NCI-H128 (cell line): Measurements from ENCODE around the gene TMX2.
A peak's percentile ranks its signal among the peaks of the same experiment; 100 is the strongest.
"Not testable (repeated sequence)": the region's sequence is repeated elsewhere in the genome, so short reads cannot be mapped to it uniquely, and the experiment has no call there.

Source experiments
- DNase-seq: peaks from one replicate; lab custom pipeline; 2025; ENCODE audit not compliant: unreplicated experiment; lab: John Stamatoyannopoulos, UW

Gene TMX2, protein sequence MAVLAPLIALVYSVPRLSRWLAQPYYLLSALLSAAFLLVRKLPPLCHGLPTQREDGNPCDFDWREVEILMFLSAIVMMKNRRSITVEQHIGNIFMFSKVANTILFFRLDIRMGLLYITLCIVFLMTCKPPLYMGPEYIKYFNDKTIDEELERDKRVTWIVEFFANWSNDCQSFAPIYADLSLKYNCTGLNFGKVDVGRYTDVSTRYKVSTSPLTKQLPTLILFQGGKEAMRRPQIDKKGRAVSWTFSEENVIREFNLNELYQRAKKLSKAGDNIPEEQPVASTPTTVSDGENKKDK

DNA sequence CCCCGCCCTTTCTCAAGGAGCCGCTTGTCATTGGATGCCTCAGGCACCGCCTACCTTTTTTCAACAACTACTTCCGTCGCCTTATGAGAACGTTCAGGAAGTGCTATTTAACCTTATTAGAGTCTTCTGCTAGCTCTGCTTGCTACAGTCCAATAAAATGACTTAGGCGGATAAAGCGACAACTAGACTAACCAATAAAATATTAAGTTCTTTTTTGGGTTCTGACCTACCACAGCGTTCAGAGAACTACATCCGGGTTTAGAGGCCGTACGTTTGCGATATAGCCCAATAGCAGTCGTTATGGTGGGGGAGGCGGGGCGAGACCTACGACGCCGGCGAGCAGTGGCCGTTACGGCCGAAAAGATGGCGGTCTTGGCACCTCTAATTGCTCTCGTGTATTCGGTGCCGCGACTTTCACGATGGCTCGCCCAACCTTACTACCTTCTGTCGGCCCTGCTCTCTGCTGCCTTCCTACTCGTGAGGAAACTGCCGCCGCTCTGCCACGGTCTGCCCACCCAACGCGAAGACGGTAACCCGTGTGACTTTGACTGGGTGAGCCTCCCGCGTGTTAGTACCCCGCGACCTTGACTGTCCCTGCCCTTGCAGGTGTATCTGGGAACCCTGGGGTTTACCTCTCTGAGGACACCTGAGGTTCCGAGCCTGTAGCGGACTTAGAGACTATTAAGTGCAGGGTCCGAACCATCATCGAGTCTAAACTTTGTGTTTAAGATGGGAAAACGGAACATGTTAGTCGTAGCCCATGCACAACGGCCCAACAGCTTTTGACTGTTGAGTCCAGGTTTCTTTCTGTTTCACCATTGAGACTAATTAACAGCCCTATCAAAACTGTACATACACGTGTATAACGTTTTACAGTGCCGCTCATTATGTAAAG is at the start of gene TMX2:
Gene TMX2 (plus strand): TSS at position 338 of the 895 bp plus-strand sequence. CDS start 26 bp downstream, at position 364.
- DNase-seq: peak; percentile 93

DNA sequence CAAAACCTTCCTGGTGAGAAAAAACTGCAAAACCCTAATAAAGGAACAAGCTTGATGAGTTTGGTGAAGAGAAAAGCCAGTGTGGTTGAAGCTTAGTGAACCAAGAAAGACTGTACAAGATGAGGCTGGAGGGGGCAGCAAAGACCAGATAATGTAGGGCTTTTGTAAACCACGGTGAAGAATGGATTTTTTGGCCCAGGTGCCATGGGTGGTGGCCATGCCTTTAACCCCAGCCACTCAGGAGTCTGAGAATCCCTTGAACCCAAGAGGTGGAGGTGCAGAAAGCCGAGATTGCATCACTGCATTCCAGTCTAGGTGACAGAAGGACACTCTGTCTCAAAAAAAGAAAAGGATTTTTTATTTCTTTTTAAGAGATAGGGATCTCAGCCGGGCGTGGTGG is 49.5 kb upstream of the TMX2 start:
- DNase-seq: no peak

DNA sequence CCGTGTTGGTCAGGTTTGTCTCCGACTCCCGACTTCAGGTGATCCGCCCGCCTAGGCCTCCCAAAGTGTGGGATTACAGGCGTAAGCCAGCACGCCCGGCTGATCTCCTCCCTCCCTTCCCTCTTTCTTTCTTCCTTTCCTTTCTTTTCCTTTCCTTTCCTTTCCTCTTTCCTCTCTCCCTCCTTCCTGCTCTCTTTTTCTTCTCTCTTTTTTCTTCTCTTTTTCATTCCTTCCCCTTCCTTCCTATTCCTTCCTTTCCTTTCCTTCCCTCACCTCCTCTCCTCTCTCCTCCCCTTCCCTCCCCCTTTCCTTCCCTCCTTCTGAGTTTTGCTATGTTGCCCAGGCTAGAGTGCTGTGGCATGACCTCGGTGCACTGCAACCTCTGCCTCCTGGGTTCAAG is 48.4 kb upstream of the TMX2 start:
- no peak for DNase-seq

DNA sequence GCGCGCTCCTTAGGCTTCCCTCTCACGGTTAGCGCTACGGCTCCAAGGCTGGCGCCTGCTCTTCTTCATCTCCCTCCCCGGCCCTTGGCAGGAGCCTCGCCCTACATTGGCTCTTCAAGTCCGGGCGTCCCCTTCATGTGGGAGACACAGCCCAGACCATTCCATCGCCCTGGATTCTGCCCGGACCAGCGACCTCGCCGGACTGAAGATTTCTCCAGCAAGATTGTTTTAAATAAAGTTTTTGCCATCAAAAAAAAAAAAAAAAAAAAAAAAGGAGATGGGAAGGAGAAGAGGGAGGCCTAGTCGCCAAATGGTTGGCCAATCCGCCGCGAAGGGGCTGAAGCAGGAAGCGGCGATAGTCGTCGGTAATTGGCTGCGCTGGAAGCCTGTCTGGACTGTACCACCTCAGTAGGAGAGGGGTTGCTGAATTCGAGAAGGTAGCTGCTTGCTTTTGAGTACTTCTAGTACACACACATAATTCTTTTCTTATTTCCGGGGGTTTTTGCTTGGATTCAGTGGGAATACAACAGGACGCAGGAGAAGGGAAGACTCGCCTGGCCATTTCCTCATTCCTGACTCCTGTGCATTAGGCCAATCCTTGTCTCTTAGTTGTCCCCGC is 45.2 kb upstream of the TMX2 start:
- DNase-seq: peak; percentile 96

DNA sequence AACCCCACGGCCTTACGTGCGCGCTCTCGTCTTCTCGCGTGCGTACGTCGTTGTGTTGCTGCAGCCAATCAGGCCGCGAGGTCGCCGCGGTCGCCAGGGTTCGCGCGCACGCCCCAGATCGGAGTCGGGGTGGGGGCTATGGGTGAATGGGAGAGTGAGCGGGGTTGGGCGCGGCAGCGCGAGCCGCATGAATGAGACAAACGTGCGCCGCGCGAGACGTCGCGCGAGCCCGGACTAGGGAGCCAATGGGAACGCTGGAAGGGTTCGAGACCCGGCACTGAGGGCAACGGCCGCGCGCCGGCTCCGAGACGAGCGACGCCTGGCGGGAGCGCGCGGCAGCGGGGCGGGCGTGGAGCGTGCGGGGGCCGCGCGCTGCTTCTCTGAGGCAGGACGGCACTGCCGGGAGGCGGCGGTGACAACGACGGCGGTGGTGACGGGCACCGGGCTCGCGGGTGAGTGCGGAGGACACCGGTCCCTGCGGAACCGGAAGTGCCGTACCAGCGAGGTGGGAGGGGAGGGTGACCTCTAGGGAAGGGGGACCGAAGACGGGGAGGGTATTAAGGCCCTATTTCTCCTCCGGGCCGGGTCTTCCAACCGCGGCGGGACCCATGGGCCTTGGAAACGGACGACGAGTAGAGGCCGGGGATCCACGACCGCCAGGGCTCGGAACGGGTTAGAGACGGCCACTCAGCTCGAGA is 44.5 kb upstream of the TMX2 start, which contains the start of gene ZDHHC5:
Gene ZDHHC5 (plus strand): TSS at position 379 of the 698 bp plus-strand sequence. CDS start 4,977 bp downstream, outside the sequence.
- DNase-seq: peak; percentile 96

DNA sequence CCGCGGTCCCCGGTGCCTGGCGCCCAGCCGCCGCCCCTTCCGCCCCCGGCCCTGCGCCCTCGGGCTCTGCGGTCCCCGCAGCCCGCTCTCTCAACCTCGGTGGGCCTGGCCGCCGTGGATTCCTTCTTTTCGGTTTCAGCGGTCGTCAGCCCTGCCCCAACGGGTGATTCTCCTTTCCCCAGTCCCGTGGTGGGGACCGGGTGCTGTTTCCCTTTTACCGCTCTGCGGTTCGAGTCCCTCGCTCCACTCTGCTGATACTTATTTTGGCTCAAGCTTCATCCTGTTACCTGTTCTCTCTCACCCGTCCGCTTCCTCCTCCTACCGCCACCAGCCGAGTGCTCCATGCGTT is 44.0 kb upstream of the TMX2 start:
- no peak for DNase-seq

DNA sequence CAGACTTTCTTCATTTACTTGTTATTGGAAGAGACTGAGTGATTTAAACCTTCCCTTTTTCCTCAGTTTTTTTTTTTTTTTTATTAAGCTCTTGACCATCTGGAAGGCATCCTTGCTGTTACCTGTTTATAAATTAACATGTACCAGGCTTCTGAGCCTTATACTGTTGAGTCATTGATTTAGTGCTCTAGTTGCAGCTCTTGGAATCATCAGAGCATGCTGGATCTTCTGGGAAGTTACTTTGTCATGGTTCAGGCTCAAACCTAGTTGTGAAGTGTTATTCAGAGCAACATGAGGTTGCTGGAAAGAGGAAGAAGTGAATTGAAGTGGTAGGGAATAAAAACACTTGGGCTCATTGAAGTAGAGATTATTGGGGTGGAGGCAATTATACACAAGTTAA is 38.1 kb upstream of the TMX2 start:
- DNase-seq: no peak

DNA sequence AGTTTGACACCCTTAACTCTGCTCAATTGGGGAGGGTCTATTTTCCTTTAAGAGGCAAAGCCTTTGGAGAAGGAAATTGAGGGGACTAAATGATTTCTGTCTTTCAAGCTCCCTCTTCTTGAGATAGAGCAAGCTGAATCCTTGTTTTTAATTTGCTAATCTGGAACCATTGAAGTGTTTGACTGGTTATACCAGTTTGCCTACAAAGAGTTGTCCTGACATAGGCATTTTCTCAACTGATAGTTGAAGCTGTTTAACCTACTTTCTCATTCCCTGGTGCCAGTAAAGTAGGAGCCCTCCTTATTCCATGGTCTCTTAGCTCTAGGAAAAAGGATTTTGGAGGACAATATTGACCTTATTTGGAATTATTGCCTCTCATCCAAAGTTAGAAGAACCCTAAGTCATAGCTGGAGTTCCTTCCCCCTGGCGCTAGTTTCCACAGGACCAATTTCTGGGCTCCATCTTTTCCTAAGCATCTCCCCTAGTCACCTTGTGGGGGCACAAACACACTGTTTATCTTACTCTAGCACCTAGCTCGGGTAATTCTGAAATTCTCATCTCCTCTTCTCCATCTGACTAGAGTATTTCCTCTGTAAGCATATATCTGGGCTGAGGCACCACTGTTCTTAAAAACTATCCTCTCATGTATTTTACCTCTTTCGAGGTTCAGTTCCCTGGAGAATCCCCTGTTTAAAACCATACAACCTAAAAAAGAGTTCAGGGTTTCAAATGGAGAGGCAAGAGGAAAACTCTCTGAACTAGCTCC is 37.0 kb upstream of the TMX2 start:
- no peak for DNase-seq

DNA sequence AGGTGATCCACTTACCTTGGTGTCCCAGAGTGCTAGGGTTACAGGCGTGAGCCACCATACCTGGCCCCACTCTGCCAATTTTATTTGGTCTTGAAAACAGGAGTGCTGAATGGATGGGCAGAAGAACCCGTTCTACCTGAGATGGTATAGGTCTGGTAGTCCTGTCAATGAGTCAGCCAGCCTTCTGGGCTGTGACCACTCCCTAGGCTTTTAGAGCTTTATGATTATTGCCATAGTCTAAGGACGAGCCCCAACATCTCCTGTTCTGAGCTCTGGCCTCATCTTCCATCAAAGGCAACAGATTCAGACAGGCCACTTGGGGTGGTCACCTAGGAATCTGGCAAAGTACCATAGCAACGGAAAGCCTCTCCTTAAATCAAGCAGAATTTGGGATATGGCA is 33.0 kb upstream of the TMX2 start:
- no peak for DNase-seq

DNA sequence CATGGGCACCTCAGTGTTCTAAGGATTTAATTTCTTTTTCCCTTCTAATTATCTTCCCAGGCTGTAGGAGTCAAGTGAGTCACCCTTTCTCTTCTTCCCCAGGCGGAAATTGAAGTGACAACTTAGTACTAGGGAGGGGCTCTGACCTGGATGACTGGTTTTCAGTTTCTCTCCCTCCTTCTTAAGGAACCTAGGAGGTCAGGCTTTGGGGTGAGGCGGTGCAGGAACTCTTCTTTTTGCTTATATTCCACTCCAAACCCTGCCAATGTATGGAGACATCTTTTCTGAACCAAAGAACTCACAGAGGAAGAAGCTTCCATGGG is 31.9 kb upstream of the TMX2 start:
- DNase-seq: no peak

DNA sequence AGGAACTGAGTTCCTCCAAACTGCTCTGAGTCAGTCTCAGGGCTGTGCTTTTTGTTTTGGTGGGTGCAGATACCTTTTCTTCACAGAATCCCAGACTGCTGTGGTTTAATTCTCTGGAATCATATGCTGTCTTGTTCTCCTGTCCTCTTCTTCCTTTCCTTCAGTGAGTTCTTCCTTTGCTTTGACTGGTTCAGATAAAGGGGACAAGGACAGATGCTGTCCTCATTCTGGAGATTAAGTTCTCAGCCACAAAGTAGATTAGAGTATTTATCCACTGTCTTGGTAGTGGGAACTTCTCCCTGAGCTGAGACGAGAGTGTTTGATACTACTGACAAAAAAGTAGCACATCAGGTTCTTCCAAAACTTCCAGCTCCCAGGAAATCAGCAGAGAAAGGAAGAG is 31.2 kb upstream of the TMX2 start:
- DNase-seq: no peak

DNA sequence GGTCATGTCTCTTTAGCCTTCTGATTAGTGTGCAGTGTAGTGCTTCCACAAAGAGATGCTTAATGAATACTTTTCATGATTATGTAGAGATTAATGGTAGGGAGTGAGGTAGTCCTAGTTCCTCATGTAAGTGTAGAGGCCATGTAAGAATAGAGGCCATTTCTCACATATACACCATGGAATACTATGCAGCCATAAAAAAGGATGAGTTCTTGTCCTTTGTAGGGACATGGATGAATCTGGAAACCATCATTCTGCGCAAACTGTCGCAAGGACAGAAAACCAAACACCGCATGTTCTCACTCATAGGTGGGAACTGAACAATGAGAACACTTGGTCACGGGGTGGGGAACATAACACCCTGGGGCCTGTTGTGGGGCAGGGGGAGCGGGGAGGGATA is 21.9 kb upstream of the TMX2 start:
- not testable (repeated sequence) for DNase-seq

DNA sequence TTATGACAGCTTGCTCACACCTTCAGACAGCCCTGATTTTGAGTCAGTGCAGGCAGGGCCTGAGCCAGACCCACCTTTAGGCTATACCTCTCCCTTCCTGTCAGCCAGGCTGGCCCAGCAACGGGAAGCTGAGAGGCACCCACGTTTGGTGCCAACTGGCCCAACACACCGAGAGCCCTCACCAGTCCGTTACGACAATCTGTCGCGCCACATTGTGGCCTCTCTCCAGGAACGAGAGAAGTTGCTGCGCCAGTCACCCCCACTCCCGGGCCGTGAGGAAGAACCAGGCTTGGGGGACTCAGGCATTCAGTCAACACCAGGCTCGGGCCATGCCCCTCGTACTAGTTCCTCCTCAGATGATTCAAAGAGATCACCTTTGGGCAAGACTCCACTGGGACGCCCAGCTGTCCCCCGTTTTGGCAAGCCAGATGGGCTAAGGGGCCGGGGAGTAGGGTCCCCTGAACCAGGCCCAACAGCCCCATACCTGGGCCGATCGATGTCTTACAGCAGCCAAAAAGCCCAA is 13.5 kb upstream of the TMX2 start:
- DNase-seq: no peak

DNA sequence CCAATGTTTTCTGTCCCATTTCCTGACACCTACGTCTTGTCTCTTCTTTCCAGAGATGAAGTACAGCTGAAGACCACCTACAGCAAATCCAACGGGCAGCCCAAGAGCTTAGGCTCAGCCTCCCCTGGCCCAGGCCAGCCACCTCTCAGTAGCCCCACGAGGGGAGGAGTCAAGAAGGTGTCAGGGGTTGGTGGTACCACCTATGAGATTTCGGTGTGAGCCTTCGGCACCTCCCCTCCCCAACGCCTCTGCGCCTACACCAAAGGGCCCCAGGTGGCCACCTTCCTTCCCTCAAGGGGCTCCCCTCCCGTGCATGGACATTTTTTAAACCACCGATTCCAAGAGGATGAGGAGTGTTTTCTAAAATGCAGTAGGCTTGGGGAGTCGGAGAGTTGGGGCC is 12.6 kb upstream of the TMX2 start:
- no peak for DNase-seq

DNA sequence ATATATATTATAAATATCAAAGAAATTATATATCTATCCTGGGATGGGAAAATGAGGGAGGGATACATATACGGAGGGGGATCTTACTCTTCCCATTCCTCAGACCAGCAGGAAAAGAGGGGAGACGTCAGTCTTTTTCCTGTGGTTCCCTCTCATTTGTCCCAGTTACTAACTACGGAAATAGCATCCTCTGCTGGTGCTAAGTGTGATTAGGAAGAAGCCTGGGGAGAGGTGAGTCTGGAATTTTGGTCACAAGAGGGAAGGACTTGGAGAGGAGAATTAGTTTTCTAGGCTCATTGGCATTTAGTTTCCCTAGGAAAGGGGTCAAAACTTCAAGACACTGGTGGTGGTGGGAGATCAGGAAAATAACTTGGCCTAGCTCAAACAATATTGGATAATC is 12.0 kb upstream of the TMX2 start:
- no peak for DNase-seq

DNA sequence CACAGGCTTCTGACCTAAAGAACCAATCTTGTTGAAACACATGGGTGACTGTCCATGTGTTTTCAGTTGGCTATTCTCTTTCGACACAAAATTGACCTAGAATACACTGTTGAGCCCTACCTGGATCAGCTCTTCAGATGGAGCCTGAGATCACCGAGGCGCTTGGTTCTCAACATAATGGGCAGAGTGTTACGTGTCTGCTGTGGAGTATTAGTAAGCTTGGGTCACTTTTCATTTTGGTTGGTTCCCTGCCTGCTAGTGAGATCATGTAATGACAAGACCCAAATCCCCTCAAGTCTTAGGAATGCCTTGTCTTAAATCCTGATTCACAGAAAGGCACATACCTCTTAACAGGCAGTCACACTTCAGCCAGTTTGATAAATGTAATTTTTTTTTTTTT is 9.1 kb upstream of the TMX2 start:
- no peak for DNase-seq

DNA sequence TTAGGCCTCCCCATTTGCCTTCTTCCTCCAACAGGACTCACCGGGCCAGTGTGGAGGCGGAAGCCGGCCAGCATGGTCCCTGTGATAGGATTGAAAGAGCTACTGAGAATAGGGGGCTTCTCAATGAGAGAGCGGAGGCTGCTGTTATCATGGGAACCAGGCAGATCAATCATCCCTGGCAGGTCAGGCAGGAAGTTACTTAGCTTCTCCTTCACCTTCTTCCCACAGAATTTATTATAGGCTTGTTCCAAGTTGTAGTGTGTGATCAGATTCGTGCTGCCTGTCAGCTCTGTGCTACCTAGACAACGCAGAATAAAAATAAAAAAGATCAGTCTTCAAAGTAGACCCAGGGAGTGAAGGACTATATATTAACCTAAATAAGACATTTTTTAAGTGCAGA is 7.5 kb upstream of the TMX2 start:
- no peak for DNase-seq

DNA sequence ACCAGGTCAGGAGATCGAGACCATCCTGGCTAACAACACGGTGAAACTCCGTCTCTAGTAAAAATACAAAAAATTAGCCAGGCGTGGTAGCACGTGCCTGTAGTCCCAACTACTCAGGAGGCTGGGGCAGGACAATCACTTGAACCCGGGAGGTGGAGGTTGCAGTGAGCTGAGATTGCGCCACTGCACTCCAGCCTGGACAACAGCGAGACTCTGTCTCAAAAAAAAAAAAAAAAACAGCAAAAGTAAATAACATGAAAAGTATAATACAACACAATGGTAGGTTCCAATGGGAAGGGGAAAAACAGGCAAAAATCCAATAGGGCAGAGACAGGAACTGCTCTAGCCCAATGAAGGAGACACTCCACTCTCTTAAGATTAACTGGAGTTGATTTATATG is 7.0 kb upstream of the TMX2 start:
- not testable (repeated sequence) for DNase-seq

DNA sequence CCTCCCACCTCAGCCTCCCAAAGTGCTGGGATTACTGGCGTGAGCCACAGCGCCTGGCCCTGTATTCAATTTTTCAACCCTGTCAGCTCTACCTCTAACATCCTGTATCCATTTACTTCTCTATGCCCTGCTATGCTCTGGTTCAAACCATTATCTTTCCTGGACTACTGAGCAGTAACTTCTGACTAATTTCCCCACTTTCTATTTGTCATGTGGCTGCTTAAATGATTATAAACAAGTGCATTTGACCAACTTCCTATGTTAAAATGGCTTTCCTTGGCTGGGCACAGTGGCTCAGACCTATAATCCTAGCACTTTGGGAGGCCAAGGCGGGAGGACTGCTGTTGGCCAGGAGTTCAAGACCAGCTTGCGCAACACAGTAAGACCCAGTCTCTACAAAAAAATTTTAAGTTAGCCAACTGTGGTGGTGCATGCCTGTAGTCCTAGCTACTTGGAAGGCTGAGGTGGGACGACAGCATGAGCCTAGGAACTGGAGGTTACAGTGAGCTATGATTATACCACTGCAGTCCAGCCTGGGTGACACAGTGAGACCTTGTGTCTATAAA is 2.5 kb upstream of the TMX2 start:
- DNase-seq: no peak
